ENCODE results near the gene RILPL1.

GRCh38 chr12:123559468-123559867 lies 25.9 kb upstream of the RILPL1 start:
- no peak for TF ChIP-seq CTCF (conservative IDR thresholded peaks at IDR 0.05; ENCODE audit: low read depth, low read length)
- no peak for TF ChIP-seq EZH2 (IDR thresholded peaks at IDR 0.05; ENCODE audit: low read length, unreplicated experiment)
- no peak for TF ChIP-seq EZH2phosphoT487 (IDR thresholded peaks at IDR 0.05; ENCODE audit: borderline replicate concordance, low read length)

Data from PC-3 (cell line).